ENCODE measurements around the gene VAMP4.
A peak's percentile ranks its signal among the peaks of the same experiment; 100 is the strongest.

The VAMP4 gene

DNA sequence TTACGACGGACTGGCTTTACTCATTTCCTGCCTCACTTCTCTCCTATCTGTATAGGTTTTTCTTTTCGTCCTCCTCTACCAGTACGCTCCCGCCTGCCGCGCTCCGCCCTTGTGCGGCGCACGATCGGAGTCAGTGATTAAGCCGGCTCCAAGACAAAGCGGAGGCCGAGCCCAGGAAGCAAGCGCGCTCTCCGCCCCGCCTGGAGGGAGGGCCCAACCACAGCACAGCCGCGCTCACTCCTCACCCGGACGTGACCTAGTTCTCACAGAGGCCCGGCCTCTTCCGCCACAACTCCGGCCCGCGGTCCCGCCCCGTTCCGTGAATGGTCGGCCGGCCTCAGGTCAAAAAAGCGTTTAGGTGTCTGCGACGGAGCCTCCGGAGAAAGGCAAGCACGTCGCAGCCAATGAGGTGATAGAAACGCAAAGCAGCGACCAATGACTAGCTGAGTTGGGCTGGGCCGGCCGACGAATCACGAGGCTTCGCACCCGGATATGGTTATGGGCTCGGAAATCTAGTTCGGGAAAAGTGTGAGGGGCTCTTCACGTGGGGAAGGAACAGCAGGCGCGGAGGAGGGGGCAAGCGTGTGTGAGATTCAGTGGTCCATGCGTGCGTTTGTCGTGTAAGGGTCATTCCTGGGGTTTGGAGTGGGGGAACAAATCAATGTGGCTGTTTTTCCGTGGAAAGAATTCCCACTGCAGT, 39.5 kb upstream of the VAMP4 start, which contains the start of gene METTL13 (continued):
- TF ChIP-seq KLF8 (tag by site-specific recombination; IDR thresholded peaks at IDR 0.05) (peak; percentile 29; the same call in 1 of the 2 replicates), ZNF571 (tag by site-specific recombination; IDR thresholded peaks at IDR 0.05) (no peak), ZNF777 (tag by site-specific recombination; IDR thresholded peaks at IDR 0.05; ENCODE audit: borderline replicate concordance) (no peak), ZFP3 (tag by site-specific recombination; IDR thresholded peaks at IDR 0.05; ENCODE audit: low read depth) (no peak), ZNF155 (tag by site-specific recombination; IDR thresholded peaks at IDR 0.05) (no peak), KLF9 (tag by site-specific recombination; IDR thresholded peaks at IDR 0.05; ENCODE audit: low read depth) (peak; percentile 36), ZNF169 (tag by site-specific recombination; IDR thresholded peaks at IDR 0.05) (no peak), ZNF791 (tag by site-specific recombination; IDR thresholded peaks at IDR 0.05) (no peak), TRIM28 (IDR thresholded peaks at IDR 0.05; ENCODE audit: borderline replicate concordance, low read length) (no peak), ZFP37 (tag by site-specific recombination; IDR thresholded peaks at IDR 0.05) (no peak), ZNF16 (tag by site-specific recombination; IDR thresholded peaks at IDR 0.05; ENCODE audit: low read depth) (no peak), ZNF785 (tag by site-specific recombination; IDR thresholded peaks at IDR 0.05) (no peak), ZNF2 (tag by site-specific recombination; IDR thresholded peaks at IDR 0.05) (peak; percentile 5; the same call in 1 of the 2 replicates), YY1 (tag by site-specific recombination; IDR thresholded peaks at IDR 0.05) (no peak), ZNF133 (tag by site-specific recombination; IDR thresholded peaks at IDR 0.05) (peak; percentile 77; the same call in 1 of the 2 replicates), GLIS2 (tag by site-specific recombination; IDR thresholded peaks at IDR 0.05) (no peak), ZBTB20 (tag by site-specific recombination; IDR thresholded peaks at IDR 0.05) (peak; percentile 79; the same call in 1 of the 2 replicates), ZNF558 (tag by site-specific recombination; IDR thresholded peaks at IDR 0.05) (no peak), ZNF10 (tag by site-specific recombination; IDR thresholded peaks at IDR 0.05) (no peak), ZNF404 (tag by site-specific recombination; IDR thresholded peaks at IDR 0.05) (no peak), ZNF747 (tag by site-specific recombination; IDR thresholded peaks at IDR 0.05) (no peak), GLI4 (tag by site-specific recombination; IDR thresholded peaks at IDR 0.05) (no peak)
- TF ChIP-seq, protein P1, sequence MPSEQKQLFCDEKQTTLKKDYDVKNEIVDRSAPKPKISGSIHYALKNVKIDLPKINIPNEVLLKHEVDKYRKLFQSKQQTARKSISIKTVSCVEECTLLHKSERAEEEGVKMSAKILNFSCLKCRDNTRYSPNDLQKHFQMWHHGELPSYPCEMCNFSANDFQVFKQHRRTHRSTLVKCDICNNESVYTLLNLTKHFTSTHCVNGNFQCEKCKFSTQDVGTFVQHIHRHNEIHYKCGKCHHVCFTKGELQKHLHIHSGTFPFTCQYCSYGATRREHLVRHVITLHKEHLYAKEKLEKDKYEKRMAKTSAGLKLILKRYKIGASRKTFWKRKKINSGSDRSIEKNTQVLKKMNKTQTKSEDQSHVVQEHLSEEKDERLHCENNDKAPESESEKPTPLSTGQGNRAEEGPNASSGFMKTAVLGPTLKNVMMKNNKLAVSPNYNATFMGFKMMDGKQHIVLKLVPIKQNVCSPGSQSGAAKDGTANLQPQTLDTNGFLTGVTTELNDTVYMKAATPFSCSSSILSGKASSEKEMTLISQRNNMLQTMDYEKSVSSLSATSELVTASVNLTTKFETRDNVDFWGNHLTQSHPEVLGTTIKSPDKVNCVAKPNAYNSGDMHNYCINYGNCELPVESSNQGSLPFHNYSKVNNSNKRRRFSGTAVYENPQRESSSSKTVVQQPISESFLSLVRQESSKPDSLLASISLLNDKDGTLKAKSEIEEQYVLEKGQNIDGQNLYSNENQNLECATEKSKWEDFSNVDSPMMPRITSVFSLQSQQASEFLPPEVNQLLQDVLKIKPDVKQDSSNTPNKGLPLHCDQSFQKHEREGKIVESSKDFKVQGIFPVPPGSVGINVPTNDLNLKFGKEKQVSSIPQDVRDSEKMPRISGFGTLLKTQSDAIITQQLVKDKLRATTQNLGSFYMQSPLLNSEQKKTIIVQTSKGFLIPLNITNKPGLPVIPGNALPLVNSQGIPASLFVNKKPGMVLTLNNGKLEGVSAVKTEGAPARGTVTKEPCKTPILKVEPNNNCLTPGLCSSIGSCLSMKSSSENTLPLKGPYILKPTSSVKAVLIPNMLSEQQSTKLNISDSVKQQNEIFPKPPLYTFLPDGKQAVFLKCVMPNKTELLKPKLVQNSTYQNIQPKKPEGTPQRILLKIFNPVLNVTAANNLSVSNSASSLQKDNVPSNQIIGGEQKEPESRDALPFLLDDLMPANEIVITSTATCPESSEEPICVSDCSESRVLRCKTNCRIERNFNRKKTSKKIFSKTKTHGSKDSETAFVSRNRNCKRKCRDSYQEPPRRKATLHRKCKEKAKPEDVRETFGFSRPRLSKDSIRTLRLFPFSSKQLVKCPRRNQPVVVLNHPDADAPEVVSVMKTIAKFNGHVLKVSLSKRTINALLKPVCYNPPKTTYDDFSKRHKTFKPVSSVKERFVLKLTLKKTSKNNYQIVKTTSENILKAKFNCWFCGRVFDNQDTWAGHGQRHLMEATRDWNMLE (tag by site-specific recombination; conservative IDR thresholded peaks at IDR 0.05; ENCODE audit: low read depth): peak; percentile 92
- TF ChIP-seq, protein P2, sequence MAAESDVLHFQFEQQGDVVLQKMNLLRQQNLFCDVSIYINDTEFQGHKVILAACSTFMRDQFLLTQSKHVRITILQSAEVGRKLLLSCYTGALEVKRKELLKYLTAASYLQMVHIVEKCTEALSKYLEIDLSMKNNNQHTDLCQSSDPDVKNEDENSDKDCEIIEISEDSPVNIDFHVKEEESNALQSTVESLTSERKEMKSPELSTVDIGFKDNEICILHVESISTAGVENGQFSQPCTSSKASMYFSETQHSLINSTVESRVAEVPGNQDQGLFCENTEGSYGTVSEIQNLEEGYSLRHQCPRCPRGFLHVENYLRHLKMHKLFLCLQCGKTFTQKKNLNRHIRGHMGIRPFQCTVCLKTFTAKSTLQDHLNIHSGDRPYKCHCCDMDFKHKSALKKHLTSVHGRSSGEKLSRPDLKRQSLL (tag by site-specific recombination; IDR thresholded peaks at IDR 0.05): peak; percentile 62
- TF ChIP-seq, protein P3, sequence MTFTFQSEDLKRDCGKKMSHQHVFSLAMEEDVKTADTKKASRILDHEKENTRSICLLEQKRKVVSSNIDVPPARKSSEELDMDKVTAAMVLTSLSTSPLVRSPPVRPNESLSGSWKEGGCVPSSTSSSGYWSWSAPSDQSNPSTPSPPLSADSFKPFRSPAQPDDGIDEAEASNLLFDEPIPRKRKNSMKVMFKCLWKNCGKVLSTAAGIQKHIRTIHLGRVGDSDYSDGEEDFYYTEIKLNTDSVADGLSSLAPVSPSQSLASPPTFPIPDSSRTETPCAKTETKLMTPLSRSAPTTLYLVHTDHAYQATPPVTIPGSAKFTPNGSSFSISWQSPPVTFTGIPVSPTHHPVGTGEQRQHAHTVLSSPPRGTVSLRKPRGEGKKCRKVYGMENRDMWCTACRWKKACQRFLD (tag by site-specific recombination; IDR thresholded peaks at IDR 0.05): no peak
- TF ChIP-seq, protein P4, sequence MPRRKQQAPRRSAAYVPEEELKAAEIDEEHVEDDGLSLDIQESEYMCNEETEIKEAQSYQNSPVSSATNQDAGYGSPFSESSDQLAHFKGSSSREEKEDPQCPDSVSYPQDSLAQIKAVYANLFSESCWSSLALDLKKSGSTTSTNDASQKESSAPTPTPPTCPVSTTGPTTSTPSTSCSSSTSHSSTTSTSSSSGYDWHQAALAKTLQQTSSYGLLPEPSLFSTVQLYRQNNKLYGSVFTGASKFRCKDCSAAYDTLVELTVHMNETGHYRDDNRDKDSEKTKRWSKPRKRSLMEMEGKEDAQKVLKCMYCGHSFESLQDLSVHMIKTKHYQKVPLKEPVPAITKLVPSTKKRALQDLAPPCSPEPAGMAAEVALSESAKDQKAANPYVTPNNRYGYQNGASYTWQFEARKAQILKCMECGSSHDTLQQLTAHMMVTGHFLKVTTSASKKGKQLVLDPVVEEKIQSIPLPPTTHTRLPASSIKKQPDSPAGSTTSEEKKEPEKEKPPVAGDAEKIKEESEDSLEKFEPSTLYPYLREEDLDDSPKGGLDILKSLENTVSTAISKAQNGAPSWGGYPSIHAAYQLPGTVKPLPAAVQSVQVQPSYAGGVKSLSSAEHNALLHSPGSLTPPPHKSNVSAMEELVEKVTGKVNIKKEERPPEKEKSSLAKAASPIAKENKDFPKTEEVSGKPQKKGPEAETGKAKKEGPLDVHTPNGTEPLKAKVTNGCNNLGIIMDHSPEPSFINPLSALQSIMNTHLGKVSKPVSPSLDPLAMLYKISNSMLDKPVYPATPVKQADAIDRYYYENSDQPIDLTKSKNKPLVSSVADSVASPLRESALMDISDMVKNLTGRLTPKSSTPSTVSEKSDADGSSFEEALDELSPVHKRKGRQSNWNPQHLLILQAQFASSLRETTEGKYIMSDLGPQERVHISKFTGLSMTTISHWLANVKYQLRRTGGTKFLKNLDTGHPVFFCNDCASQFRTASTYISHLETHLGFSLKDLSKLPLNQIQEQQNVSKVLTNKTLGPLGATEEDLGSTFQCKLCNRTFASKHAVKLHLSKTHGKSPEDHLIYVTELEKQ (tag by site-specific recombination; IDR thresholded peaks at IDR 0.05; ENCODE audit: borderline replicate concordance): no peak
- TF ChIP-seq, protein P5, sequence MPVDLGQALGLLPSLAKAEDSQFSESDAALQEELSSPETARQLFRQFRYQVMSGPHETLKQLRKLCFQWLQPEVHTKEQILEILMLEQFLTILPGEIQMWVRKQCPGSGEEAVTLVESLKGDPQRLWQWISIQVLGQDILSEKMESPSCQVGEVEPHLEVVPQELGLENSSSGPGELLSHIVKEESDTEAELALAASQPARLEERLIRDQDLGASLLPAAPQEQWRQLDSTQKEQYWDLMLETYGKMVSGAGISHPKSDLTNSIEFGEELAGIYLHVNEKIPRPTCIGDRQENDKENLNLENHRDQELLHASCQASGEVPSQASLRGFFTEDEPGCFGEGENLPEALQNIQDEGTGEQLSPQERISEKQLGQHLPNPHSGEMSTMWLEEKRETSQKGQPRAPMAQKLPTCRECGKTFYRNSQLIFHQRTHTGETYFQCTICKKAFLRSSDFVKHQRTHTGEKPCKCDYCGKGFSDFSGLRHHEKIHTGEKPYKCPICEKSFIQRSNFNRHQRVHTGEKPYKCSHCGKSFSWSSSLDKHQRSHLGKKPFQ (tag by site-specific recombination; IDR thresholded peaks at IDR 0.05): peak; percentile 48; the same call in 1 of the 2 replicates
- TF ChIP-seq, protein P6, sequence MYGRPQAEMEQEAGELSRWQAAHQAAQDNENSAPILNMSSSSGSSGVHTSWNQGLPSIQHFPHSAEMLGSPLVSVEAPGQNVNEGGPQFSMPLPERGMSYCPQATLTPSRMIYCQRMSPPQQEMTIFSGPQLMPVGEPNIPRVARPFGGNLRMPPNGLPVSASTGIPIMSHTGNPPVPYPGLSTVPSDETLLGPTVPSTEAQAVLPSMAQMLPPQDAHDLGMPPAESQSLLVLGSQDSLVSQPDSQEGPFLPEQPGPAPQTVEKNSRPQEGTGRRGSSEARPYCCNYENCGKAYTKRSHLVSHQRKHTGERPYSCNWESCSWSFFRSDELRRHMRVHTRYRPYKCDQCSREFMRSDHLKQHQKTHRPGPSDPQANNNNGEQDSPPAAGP (tag by site-specific recombination; IDR thresholded peaks at IDR 0.05): peak; percentile 58
